Measurements from ENCODE around the gene CXCL12. TPM values are rescaled to one million over a fixed set of nuclear protein-coding genes. Genes with fewer than 3 reads are reported as not detected.

CXCL12 gene
- total RNA-seq, 1 experiment from 2014 or later = 0.47 TPM

GRCh38 chr10:44361109-44361508 lies 23.8 kb downstream of the CXCL12 start:
- no peaks in the 10 kb centered on the region for H4K20me1 ChIP-seq (ENCODE audit: insufficient read depth)
- no peaks in the 10 kb centered on the region for H3K9me2 ChIP-seq (ENCODE audit: insufficient read depth)
- intact Hi-C loops (cut with micrococcal nuclease) = no loop called here
- H3K4me3 ChIP-seq (replicated peaks in 1 of 2; ENCODE audit: low read depth in 1 of 2, low read length in 2 of 2) = no peak overlapping the region
- H3K79me2 ChIP-seq (ENCODE audit: insufficient read depth, low read length) = no peaks in the 10 kb centered on the region
- H3K9ac ChIP-seq (ENCODE audit: low read length) = no peak overlapping the region
- TF ChIP-seq EGR1 (IDR thresholded peaks at IDR 0.05; ENCODE audit: low read depth) (no peak), ZFX (IDR thresholded peaks at IDR 0.05) (no peak), SRF (IDR thresholded peaks at IDR 0.05; ENCODE audit: low read depth) (no peak), EZH2 (IDR thresholded peaks at IDR 0.05) (no peak), ATF3 (IDR thresholded peaks at IDR 0.05) (no peak)
- RAD21 ChIA-PET (ENCODE audit: low non-redundant PET in 1 of 2, low total read pairs in 2 of 2, uncharacterized antibody in 2 of 2, unreplicated experiment in 2 of 2) = no interaction called here
- no peaks in the 10 kb centered on the region for H3K36me3 ChIP-seq (ENCODE audit: control insufficient read depth in 1 of 2, insufficient read depth in 2 of 2, low read length in 2 of 2)
- H3K4me1 ChIP-seq (ENCODE audit: control insufficient read depth in 1 of 2, insufficient read depth in 2 of 2, low read length in 2 of 2) = no peaks in the 10 kb centered on the region
- ATAC-seq (no peak), DNase-seq (ENCODE audit: low read depth, low spot score) (no peak)
- H2AFZ ChIP-seq (ENCODE audit: low read depth, low read length, poor library complexity, severe bottlenecking) = no peak overlapping the region
- no peaks in the 10 kb centered on the region for H3K9me3 ChIP-seq (ENCODE audit: control insufficient read depth in 1 of 2, insufficient read depth in 1 of 2, low read depth in 1 of 2, low read length in 2 of 2)
- peaks cover 30% of the 10 kb centered on the region for H3K27me3 ChIP-seq (ENCODE audit: insufficient read depth, low read length)
- POLR2A ChIA-PET = no interaction called here
- H3K27ac ChIP-seq (ENCODE audit: low read depth, low read length) = no peak overlapping the region
- BruUV-seq (replicated peaks) = no TSS peak
- H3K4me2 ChIP-seq (ENCODE audit: low read length) = no peak overlapping the region
- CTCF ChIA-PET = no interaction called here

- no peaks in the 10 kb centered on the region for H3K36me3 ChIP-seq (ENCODE audit: control insufficient read depth in 1 of 2, insufficient read depth in 2 of 2, low read length in 2 of 2)
- no peak overlapping the region for H3K27ac ChIP-seq (ENCODE audit: low read depth, low read length)
- H3K9ac ChIP-seq (ENCODE audit: low read length) = no peak overlapping the region
- no peak overlapping the region for H3K4me2 ChIP-seq (ENCODE audit: low read length)
- H3K9me3 ChIP-seq (ENCODE audit: control insufficient read depth in 1 of 2, insufficient read depth in 1 of 2, low read depth in 1 of 2, low read length in 2 of 2) = no peaks in the 10 kb centered on the region
- CTCF ChIA-PET = no interaction called here
- no peaks in the 10 kb centered on the region for H3K79me2 ChIP-seq (ENCODE audit: insufficient read depth, low read length)
- intact Hi-C loops (cut with micrococcal nuclease) = loop anchor here (2.0 kb wide), 1 partner anchor 21 kb away; no protein-coding TSS in a partner anchor
- H4K20me1 ChIP-seq (ENCODE audit: insufficient read depth) = no peaks in the 10 kb centered on the region
- no peak overlapping the region for H3K4me3 ChIP-seq (replicated peaks in 1 of 2; ENCODE audit: low read depth in 1 of 2, low read length in 2 of 2)
- H3K4me1 ChIP-seq (ENCODE audit: control insufficient read depth in 1 of 2, insufficient read depth in 2 of 2, low read length in 2 of 2) = no peaks in the 10 kb centered on the region
- POLR2A ChIA-PET = no interaction called here
- no peaks in the 10 kb centered on the region for H3K9me2 ChIP-seq (ENCODE audit: insufficient read depth)
- peaks cover 33% of the 10 kb centered on the region for H3K27me3 ChIP-seq (ENCODE audit: insufficient read depth, low read length)
- BruUV-seq (replicated peaks) = no TSS peak
- TF ChIP-seq EZH2 (IDR thresholded peaks at IDR 0.05) (no peak), EGR1 (IDR thresholded peaks at IDR 0.05; ENCODE audit: low read depth) (no peak), SRF (IDR thresholded peaks at IDR 0.05; ENCODE audit: low read depth) (no peak), JUND (IDR thresholded peaks at IDR 0.05) (no peak), POLR2AphosphoS5 (IDR thresholded peaks at IDR 0.05; ENCODE audit: low read depth, low read length) (no peak), SIN3A (IDR thresholded peaks at IDR 0.05; ENCODE audit: low read depth) (no peak), MAX (IDR thresholded peaks at IDR 0.05) (no peak), RAD21 (IDR thresholded peaks at IDR 0.05; ENCODE audit: low read depth) (no peak), SP1 (IDR thresholded peaks at IDR 0.05; ENCODE audit: low read depth) (no peak), EZH2phosphoT487 (IDR thresholded peaks at IDR 0.05; ENCODE audit: borderline replicate concordance) (no peak), YY1 (IDR thresholded peaks at IDR 0.05; ENCODE audit: extremely low read depth, insufficient replicate concordance, low read depth, low read length) (no peak), TCF7L2 (IDR thresholded peaks at IDR 0.05; ENCODE audit: borderline replicate concordance, extremely low read depth, insufficient read depth, insufficient read length) (no peak), POLR2A (IDR thresholded peaks at IDR 0.05; ENCODE audit: borderline replicate concordance, extremely low read depth, insufficient read depth, insufficient read length) (no peak), ELF1 (IDR thresholded peaks at IDR 0.05; ENCODE audit: borderline replicate concordance, low read depth) (no peak)
- RAD21 ChIA-PET (ENCODE audit: low non-redundant PET in 1 of 2, low total read pairs in 2 of 2, uncharacterized antibody in 2 of 2, unreplicated experiment in 2 of 2) = no interaction called here
- H2AFZ ChIP-seq (ENCODE audit: low read depth, low read length, poor library complexity, severe bottlenecking) = no peak overlapping the region
- DNase-seq (ENCODE audit: low read depth, low spot score) (no peak), ATAC-seq (no peak)
Measured at GRCh38 chr10:44358080-44358771, 26.7 kb downstream of the CXCL12 start.
